NCI-H1105 treated with DMSO at 0.1 percent for 48 hours (cell line): ENCODE results near the gene ARAP1.

Source experiments
- DNase-seq: peaks from one replicate; lab custom pipeline; 2025; lab: John Stamatoyannopoulos, UW

ARAP1 gene

DNA sequence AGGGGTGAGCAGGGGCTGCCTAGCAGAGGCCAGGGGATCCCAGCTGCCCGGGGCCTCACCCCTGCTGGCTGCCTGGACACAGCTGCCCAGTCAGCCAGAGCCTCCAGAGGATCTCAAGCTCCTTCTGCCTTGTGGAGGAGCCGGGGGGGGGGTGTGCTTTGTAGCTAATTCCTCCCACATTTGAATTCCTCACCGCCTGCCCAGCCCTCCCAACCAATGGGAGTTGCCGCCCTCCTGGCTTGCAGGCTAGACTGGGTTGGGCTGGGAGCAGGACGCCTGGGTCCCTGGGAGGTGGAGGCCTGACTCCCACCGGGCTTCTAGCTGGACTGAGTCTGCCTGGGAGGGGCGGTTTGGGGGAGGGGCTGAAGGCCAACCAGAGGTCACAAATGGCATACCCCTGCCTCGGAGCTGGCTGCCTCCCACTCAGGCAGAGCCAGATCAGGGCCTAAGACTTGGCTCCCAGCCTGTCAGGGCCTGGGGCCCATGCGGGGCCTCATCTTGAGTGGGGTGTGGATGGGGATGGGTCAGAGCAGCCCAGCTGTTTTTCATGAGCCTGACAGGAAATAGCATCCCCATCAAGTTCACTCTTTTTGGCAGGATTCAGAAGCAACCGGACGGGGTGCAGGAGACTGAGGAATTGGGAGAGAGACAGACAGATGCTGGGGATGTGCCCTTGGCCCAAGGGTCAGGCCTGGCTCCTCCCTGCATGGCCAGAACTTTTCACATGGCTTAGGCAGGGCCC lies 48.8 kb downstream of the ARAP1 start:
- no peak for DNase-seq

DNA sequence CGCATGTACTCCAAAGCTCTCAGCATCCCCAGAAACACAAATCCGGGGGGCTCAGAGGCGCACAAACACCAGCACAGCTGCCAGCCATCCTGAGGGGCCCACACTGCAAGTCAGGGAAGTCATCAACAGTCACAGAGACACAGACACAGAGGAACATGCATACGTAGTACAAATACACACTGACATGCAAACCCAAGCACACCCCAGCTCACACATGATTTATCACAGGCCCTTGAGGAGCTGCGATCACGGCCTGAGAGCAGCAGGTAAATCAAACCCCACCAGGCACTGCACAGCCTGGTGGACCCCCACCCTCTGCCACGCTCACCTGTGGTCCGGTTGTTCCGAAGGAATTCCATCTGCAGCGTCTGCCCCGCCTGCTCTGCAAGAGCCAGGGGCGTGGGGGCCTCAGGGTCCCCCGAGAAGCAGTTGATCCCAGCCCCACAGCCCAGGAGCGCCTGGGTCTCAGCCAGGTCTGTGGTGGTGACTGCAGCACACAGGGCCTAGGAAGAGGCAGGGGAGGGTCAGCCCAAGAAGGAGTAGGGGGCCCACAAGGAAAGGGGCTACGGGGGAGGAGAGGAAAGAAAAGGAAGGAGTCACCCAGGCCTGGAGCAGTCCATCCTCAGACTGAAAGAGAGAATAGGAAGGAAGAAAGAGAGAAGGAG lies 49.5 kb downstream of the ARAP1 start:
- no peak for DNase-seq

DNA sequence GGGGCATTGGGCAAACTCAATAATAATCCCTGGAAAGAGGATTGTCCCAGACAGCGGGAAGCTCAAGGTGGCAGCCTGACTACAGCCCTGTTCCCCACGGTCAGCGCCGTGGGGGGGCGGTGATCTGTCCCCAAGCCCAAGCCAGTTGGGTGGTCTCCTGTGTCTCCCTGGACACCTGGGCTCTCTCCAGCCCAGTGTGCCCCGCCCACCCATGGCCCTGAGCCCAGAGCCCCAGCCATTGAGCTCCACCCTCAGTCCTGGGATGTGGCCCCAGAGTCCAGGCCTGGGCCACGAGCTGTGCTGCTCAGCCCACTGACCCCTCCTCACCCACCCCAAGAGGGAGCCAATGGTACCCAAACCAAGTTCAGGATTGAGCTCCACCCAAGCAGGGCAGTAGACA lies 50.1 kb downstream of the ARAP1 start:
- DNase-seq, result no peak

DNA sequence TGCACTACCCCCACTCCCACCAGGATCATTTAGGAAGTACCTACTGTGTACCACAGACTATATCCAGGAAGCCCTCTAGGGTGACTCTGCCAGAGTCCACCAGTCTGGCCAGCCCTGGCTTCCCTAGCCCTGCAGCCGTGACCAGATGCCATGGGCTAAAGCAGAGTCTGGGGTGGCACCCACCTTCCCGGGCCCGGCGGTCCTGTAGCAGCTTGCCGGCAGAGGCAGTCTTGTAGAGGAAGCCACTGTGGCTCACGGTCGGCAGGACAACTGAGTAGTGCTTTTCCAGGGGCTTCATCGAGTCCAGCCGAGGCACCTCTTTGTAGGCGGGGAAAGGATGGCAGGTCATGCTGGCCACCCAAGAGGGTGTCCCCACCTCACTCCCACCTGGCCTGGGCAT lies 50.7 kb downstream of the ARAP1 start:
- no peak for DNase-seq

DNA sequence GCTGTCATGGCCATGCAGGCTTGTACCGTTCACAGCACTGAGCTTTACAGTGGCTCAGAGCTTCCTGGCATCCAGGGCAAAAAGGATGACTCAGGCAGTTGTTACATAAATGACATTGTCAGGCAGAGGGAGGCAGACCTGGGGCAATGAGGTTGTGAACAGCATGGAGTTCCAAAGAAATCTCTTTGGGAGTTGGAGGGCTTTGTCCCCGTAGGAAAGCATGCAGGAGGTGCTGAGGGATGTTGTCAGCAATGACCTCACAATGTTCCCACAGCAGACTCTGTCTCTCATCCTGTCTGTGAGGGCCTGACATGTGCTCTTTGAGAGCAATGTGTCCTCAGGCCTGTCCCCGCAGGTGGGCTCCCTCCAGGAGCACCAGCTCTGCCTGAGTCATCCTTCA lies 52.1 kb downstream of the ARAP1 start:
- DNase-seq, result no peak

DNA sequence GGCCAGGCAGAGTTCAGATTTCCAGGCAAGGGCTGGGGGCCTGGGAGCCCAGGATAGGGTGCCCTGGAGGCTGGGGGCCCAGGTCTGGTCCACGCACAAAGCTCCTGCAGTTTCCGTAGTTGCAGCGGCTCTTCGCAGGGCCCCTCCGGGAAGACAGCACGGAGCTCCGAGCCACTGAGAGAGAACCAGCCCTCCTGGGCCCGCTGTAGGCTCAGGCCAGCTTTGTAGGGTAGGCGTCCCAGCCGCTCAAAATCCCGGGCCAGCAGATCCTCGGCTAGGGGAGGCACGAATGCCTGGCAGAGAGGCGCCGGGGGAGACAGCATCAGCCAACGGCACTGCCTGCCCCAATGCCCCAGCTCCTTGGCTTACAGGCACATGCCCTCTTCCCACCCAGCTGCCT lies 54.4 kb downstream of the ARAP1 start:
- no peak for DNase-seq

DNA sequence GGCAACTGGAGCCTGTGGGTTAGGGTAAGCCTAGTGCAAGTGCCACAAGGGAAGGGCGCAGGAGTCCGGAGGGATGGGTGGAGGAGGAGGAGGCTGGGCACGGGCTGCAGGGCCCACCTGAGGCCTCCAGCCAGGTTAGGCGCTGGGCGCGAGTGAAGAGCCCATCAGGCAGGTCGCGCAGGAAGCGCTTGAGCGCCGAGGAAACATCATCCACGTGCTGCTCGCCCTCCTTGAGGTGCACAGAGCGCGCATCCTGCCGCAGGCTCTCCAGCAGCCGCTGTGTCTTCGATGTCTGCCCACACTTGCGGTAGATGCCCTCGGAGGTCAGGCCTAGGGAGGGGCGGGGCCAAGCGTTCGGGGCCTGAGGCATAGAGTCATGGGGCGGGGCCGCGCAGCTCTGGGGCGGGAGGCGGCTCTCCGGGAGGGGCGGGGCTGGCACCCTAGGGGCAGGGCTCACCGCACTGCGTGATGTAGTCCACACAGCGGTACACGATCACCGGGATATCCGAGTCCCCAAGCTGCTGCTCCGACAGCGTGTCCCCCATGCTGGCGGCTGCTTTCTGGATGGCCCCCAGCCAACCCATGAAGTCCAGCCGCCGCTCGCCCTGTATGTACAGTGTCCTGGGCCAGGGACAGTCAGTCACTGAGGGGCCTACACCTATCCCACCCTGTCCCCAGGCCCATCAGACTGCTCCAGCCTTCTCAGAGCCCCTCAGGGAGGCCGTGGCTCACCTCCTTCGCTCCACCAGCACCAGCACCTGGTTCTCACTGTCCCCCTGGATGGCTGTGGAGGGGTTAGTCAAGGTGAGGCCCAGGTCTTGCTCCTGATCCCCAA lies 55.1 kb downstream of the ARAP1 start:
- no peak for DNase-seq

DNA sequence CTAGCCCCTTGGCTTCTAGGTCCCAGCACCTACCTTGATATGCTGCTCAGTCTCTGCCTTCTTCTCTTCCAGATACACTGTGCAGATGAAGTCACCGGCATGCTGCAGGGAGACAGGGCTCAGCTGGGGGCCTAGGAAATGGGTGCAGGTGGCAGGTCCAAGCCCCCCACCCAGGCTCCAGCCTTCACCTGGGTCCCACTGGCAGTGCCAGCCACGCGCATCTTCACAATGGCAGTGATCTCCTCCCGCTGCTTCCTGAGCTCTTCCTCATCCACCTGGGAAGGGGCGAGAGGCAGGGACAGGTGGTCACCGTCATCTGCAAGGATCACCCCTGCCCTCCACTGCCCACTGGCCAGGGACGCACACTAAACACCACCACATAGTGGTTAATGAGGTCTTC lies 56.9 kb downstream of the ARAP1 start:
- DNase-seq, result no peak

DNA sequence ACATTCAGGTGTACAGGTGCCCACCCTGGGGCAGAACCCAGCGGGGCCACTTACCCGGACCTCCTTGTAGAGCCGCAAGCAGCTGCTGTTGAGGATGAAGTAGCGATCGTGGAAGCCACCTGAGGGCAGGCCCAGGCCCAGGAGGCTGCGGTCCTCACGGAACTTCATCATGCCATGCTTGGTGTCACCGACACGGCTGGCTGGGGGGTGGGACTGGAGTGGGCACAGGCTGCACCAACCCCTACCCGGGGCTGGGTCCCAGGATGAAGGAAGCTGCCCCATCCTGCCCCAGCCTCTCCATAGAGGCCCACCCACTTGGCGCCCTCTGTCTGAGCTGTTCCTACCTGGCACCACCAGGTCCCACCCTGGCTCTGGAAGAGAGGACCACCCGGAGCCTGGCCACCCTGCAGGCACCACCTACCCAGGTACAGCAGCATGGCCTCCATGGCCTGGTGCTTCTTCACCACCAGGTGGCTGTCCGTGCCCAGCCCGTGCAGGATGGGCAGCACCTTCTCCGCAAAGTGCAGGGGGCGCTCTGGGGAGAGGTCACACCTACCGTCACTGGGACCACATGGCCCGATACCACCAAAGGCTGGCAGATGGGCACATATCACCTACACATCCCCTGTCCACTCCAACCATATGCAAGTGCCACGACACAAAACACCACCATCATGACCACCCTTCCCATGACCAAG lies 58.8 kb downstream of the ARAP1 start:
- DNase-seq, result no peak

DNA sequence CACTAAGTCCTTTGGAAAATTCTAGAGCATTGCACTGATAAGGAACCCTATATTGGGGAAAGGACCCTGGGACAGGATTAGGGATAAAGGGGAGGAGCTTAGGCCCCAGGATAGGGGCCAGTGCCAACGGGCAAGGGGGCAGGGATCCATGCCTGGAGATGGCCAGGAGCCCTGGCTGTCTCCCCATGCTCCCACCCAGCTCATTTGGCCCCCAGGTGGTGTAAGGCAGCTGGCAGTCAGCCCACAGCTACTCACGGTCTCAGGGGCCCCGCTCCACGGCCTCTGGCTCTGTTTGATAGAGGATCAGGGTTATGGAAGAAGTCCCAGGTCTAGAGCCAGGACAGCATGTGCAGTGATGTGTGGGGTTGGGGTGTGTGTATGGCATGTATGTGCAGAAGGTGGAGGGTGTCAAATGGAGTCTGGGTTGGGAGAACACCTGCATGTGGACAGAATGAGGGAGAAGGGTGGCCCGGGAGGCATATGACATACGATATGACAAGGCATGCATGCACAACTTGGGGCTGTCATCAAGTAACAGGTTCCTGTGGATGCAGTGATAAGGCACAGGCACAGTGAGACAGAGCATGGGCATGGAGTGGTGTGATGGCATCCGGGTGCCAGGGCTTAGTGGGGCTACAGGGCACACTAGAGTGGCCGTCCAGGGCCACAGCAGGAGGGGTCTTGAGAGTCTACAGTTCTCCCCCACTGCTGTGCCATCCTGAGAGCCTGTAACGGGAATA lies 59.5 kb downstream of the ARAP1 start:
- DNase-seq, result no peak

DNA sequence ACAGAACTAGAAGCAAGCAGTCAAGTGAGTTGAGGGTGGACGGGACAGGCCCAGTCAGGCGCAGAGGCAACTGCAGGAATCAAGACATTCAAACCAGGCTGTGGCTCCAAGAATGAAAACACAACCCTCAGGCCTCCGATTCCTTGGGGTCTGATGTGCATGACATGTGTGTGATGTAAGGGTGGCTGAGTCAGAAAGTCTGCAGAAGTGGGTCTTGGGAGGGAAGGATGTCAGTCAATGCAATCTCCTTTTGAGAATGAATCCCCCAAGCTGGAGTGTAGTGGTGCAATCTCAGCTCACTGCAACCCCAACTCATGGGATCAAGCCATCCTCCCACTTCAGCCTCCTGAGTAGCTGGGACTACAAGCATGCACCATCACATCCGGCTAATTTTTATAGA lies 62.0 kb downstream of the ARAP1 start:
- DNase-seq, result no peak

DNA sequence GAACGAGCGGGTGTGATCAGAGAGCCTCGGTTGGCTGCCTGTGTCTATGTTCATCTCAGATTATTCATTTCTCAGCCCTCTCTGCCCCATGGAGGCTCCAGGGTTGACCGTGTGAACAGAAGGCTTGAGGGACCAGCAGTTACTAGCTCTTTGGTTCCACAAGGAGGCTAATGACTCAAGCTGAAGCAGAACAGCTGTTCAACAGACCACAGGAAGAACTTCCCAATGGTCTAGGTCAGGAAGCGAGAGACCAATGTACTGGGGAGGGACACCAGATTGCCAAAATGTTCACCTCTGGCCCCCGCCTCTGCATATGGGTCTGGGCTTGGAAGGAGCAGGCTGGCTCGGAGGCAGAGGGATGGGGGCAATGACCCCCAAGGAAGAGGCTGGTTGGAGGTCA lies 63.3 kb downstream of the ARAP1 start:
- no peak for DNase-seq

DNA sequence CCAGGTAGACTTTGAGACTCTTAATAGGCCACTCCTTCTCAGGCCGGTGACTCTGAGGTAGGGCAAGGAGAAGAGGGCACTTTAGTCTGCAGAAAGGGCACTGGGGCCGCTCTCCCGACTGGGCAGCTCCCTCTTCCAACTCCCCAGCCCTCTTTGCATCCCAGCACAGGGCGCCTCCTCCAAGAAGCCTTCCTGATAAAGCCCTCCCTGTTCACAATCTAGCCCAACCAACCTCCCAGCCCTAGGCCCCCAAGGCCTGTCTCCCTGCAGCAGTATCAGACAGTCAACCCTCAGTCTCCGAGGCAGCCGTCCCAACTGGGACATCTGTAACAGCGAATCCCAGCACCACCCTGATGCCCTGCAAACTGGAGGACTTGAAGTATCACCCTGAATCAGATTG lies 63.7 kb downstream of the ARAP1 start:
- no peak for DNase-seq

DNA sequence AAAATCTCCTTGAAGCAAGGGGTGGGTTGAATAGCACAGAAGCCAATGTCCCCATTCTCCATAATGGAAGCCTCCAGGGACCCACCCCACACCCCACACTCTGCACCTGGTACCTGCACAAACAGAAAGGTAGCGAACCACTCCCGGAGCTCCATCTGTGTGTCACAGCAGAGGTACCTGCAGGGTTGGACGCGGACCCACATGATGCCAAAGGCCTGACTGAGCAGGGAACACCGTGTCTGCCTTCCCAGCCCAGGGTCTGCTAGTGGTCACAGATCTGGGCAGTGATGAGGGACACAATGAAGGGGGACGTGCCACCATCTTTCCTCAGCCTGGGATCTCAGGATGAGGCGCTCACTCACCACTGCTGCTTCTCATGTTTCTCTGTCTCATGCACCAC lies 64.9 kb downstream of the ARAP1 start:
- DNase-seq, result no peak

DNA sequence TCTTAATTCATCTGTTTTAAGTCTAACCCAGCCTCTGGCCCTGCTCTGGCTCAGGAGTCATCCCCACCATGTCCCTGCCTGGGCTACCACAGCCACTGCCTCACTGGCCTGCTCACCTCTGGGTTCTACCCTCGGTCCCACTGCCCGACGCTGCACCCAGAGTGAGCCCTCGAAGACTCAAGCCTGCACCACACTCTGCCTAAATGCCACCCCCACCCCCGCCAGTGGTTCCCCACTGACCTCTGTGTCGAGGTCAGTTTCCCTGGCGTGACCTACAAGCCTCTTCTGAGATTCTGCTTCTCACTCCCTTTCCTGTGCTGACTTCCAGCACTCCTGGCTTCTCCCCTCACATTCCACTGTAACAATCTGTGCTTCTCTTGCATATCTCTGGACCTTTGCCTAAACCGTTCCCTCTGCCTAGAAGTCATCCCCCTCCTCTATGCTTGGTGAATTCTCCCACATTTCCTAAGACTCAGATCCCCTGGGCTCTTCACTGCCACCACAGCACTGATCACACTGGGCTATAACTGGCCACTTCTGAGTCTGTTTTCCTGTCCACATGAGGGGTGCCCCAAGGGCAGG lies 65.5 kb downstream of the ARAP1 start:
- no peak for DNase-seq

DNA sequence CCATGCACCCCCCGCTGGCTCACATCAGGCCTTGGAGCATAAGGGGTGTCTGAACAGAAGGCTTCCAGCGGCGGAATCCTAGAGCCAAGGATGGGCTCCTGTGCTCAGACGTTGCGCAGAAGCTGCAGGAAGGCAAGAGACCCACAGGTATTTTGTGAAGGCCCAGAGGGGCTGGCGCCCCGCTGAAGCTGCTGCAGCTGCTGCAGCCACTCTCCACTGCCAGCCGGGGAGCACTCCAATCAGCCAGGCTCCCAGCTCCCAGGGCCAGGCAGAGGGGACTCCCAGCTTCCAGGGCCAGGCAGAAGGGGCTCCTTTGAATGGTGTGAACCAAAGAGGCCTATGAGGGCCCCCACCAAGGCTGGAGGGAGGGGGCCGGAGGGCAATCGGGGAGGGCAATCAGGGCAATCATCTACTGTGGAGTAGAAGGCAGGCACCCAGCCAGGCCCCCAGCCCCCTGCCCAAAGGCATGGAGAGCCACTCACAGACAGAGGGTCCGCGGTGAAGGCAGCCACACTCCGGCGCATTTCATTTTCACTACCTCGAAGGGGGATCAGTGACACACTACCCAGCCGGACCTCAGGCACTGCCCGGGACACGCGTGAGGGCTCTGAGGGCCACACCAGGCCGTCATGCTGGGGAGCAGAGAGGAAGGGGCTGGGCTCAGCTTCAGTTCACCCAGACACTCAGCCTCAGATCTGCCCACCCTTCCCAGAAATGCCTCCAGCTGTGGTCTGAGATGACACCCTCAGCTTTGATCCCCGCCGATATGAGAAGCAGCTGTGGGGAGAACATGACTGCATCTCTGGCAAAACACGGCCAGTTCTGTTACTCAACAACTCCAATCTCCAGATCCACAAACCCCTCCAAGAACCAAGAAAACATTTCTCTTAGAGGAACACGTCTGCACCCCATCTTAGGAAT lies 66.4 kb downstream of the ARAP1 start:
- DNase-seq, result no peak

DNA sequence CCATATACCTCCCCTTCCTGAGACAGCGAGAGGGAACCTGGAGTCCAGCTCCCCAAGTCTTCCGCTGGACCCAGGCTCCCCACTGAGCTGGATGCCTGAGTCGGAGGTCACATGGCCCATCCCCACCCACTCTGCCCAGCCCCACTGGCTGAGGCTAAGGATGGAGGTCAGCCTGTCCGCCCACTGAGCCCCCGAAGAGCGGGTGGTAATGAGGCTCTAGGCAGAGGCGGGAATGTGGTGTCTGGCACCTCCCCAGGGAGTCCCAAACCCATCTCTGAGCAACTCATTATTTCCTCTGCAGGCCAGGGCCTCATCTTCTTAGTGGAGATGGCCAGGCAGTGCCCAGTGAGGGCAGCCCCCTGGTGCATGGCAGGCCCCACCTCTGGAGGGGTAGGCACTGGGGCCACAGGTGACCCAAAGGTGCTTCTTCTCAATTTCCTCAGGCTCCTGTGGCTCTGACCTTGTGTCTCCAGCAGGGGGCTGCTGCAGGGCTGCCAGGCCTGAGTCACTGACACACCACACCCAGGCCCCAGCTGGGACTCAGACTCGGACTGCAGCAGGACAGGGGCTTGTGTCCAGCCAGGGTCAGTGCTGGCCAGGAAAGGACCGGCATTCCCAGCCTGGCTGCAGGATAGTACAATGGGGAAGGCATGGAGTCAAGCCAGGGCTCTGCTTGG lies 67.8 kb downstream of the ARAP1 start:
- peak; percentile 12 for DNase-seq

DNA sequence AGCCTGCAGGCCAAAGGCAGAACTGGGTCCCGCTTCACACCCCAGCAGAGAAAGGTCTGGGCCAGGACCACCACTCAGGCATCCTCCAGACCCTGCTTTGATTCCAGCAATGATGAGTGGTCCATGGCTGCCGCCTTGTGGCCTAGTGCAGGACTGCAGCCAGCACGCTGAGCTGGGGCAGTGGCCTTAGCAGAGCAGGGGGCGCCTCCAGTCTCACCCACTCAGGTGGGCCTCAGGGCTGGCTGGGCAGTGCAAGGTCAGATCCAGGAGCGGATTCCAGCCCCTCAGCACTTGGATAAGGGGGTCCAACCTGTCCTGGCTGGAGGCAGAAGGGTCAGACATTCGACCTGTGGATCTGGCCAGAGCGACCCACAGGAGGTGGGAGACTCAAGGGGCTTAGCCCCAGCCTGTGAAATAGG lies 68.4 kb downstream of the ARAP1 start:
- peak; percentile 32 for DNase-seq

DNA sequence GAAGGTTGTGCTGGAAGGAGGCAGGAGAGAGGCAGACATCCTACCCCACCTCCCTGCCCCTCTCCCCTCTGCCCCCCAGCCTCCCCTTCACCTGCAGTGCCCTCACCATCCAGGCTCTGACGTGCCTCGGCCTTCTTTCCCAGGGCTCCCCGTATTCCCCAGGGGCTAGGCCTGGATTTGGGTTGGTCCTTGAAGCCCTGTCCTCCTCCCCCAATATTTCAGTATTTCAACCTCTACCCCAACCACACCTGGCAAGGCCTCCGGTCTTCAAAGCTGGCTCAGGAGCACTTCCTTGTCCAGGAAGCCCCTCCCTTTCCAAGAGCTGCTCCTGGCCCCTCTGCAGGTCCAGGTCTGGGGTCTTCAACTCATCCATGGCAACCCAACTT lies 69.4 kb downstream of the ARAP1 start:
- DNase-seq, result no peak
